Measurements from ENCODE around the gene ZBTB20.

The ZBTB20 gene

GRCh38 chr3:114552527-114552812, 594.6 kb downstream of the ZBTB20 start:
- H3K4me3 ChIP-seq (ENCODE audit: low read length in 2 of 2): no peak overlapping the region
- no peak overlapping the region for H3K9ac ChIP-seq (ENCODE audit: low read depth in 1 of 2, low read length in 2 of 2)
- no peaks in the 10 kb centered on the region for H3K4me1 ChIP-seq (ENCODE audit: control insufficient read depth in 2 of 2, insufficient read depth in 2 of 2, low read length in 2 of 2)
- no peak overlapping the region for H3K27ac ChIP-seq (ENCODE audit: low read depth in 2 of 2, low read length in 2 of 2)
- H3K36me3 ChIP-seq (ENCODE audit: control insufficient read depth in 2 of 2, insufficient read depth in 2 of 2, low read length in 2 of 2): no peaks in the 10 kb centered on the region
- no peaks in the 10 kb centered on the region for H3K27me3 ChIP-seq (ENCODE audit: control insufficient read depth in 2 of 2, insufficient read depth in 2 of 2, low read length in 2 of 2)
- H3K9me3 ChIP-seq (ENCODE audit: control insufficient read depth in 2 of 2, low read length in 2 of 2): no peaks in the 10 kb centered on the region

DNA sequence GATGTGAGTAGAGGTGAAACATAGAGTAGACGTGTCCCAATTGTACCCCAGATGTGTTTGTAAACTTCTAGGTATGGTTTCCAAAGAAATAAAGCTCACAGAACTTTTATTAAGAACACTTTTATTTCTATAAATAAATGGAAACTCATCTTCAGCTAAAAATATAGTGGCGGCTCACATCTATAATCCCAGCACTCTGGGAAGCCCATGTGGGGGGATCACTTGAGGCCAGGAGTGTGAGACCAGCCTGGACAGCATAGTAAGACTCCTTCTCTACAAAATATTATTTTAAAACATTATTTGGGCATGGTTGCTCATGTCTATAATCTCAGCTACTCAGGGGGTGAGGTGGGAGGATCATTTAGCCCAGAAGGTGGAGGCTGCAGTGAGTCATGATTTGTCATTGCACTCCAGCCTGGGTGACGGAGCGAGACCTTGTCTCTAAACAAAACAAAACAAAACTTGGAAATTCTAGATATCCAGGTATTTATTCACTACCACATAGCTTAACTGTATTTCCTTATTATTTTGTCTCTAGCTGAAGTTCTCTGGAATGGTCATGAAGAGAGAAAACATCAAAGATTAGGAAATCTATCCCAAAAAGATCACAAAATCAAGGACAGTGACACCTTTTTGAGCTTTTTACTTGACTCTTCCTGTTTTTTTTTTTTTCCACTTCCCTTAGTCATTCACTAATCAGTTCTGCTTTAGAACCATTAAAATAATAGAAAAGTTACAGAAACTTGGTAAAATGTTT, 595.1 kb downstream of the ZBTB20 start:
- H3K27ac ChIP-seq (ENCODE audit: low read depth in 2 of 2, low read length in 2 of 2): no peak overlapping the region
- no peak overlapping the region for H3K9ac ChIP-seq (ENCODE audit: low read depth in 1 of 2, low read length in 2 of 2)
- H3K4me3 ChIP-seq (ENCODE audit: low read length in 2 of 2): no peak overlapping the region
- no peaks in the 10 kb centered on the region for H3K9me3 ChIP-seq (ENCODE audit: control insufficient read depth in 2 of 2, low read length in 2 of 2)
- H3K27me3 ChIP-seq (ENCODE audit: control insufficient read depth in 2 of 2, insufficient read depth in 2 of 2, low read length in 2 of 2): no peaks in the 10 kb centered on the region
- no peaks in the 10 kb centered on the region for H3K36me3 ChIP-seq (ENCODE audit: control insufficient read depth in 2 of 2, insufficient read depth in 2 of 2, low read length in 2 of 2)
- no peaks in the 10 kb centered on the region for H3K4me1 ChIP-seq (ENCODE audit: control insufficient read depth in 2 of 2, insufficient read depth in 2 of 2, low read length in 2 of 2)

GRCh38 chr3:114550165-114550564, 596.9 kb downstream of the ZBTB20 start:
- Histone ChIP-seq H3K36me3 (ENCODE audit: control insufficient read depth in 2 of 2, insufficient read depth in 2 of 2, low read length in 2 of 2) (no peaks in the 10 kb centered on the region), H3K4me1 (ENCODE audit: control insufficient read depth in 2 of 2, insufficient read depth in 2 of 2, low read length in 2 of 2) (no peaks in the 10 kb centered on the region), H3K9me3 (ENCODE audit: control insufficient read depth in 2 of 2, low read length in 2 of 2) (no peaks in the 10 kb centered on the region), H3K27ac (ENCODE audit: low read depth in 2 of 2, low read length in 2 of 2) (no peak overlapping the region), H3K27me3 (ENCODE audit: control insufficient read depth in 2 of 2, insufficient read depth in 2 of 2, low read length in 2 of 2) (no peaks in the 10 kb centered on the region), H3K9ac (ENCODE audit: low read depth in 1 of 2, low read length in 2 of 2) (no peak overlapping the region), H3K4me3 (ENCODE audit: low read length in 2 of 2) (no peak overlapping the region)

- Histone ChIP-seq H3K36me3 (ENCODE audit: control insufficient read depth in 2 of 2, insufficient read depth in 2 of 2, low read length in 2 of 2) (no peaks in the 10 kb centered on the region), H3K27ac (ENCODE audit: low read depth in 2 of 2, low read length in 2 of 2) (no peak overlapping the region), H3K4me3 (ENCODE audit: low read length in 2 of 2) (no peak overlapping the region), H3K9ac (ENCODE audit: low read depth in 1 of 2, low read length in 2 of 2) (no peak overlapping the region), H3K4me1 (ENCODE audit: control insufficient read depth in 2 of 2, insufficient read depth in 2 of 2, low read length in 2 of 2) (no peaks in the 10 kb centered on the region), H3K9me3 (ENCODE audit: control insufficient read depth in 2 of 2, low read length in 2 of 2) (no peaks in the 10 kb centered on the region), H3K27me3 (ENCODE audit: control insufficient read depth in 2 of 2, insufficient read depth in 2 of 2, low read length in 2 of 2) (no peaks in the 10 kb centered on the region)
Observed at GRCh38 chr3:114545193-114545592, 601.9 kb downstream of the ZBTB20 start.

GRCh38 chr3:114542359-114542758, 604.7 kb downstream of the ZBTB20 start:
- Histone ChIP-seq H3K27me3 (ENCODE audit: control insufficient read depth in 2 of 2, insufficient read depth in 2 of 2, low read length in 2 of 2) (no peaks in the 10 kb centered on the region), H3K4me1 (ENCODE audit: control insufficient read depth in 2 of 2, insufficient read depth in 2 of 2, low read length in 2 of 2) (no peaks in the 10 kb centered on the region), H3K9me3 (ENCODE audit: control insufficient read depth in 2 of 2, low read length in 2 of 2) (no peaks in the 10 kb centered on the region), H3K36me3 (ENCODE audit: control insufficient read depth in 2 of 2, insufficient read depth in 2 of 2, low read length in 2 of 2) (no peaks in the 10 kb centered on the region), H3K27ac (ENCODE audit: low read depth in 2 of 2, low read length in 2 of 2) (no peak overlapping the region), H3K9ac (ENCODE audit: low read depth in 1 of 2, low read length in 2 of 2) (no peak overlapping the region), H3K4me3 (ENCODE audit: low read length in 2 of 2) (no peak overlapping the region)

DNA sequence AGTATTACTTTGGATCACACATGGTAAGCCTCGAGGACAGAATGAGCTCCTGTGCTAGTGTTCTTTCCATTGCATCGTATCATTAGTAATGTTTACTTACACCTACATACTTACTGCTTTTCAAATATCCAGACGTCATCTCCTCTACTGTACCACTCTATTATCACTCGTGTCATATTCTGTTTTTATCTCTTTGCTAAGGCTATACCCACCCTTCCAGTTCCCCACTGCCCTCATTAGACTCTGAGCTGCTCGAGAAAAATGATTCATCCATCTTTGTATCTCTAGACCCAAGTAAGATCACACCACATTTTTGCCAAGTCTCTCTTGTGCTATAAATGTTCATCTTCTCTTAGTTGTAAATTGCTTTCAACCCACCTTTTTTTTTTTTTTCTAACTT, 607.6 kb downstream of the ZBTB20 start:
- Histone ChIP-seq H3K36me3 (ENCODE audit: control insufficient read depth in 2 of 2, insufficient read depth in 2 of 2, low read length in 2 of 2) (no peaks in the 10 kb centered on the region), H3K9ac (ENCODE audit: low read depth in 1 of 2, low read length in 2 of 2) (no peak overlapping the region), H3K4me3 (ENCODE audit: low read length in 2 of 2) (no peak overlapping the region), H3K27me3 (ENCODE audit: control insufficient read depth in 2 of 2, insufficient read depth in 2 of 2, low read length in 2 of 2) (no peaks in the 10 kb centered on the region), H3K27ac (ENCODE audit: low read depth in 2 of 2, low read length in 2 of 2) (no peak overlapping the region), H3K9me3 (ENCODE audit: control insufficient read depth in 2 of 2, low read length in 2 of 2) (no peaks in the 10 kb centered on the region), H3K4me1 (ENCODE audit: control insufficient read depth in 2 of 2, insufficient read depth in 2 of 2, low read length in 2 of 2) (no peaks in the 10 kb centered on the region)

DNA sequence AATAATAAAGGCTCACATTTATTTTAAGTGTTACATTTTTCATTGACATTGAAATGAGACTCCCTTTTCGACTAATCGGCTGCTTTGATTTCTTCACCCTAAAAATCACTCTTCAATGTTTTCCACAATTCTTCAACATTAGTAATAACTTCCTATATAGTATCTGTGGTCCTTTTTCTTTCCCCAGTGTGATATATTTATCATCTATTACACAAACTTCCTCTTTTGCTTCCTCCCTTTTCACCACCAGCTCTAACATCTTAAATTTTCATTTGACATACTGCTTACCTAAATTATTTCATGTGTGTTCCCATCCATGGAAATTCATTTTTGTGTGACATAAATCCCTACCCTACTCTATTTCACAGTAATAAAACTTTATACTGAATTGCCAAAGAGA, 608.9 kb downstream of the ZBTB20 start:
- no peak overlapping the region for H3K4me3 ChIP-seq (ENCODE audit: low read length in 2 of 2)
- no peaks in the 10 kb centered on the region for H3K27me3 ChIP-seq (ENCODE audit: control insufficient read depth in 2 of 2, insufficient read depth in 2 of 2, low read length in 2 of 2)
- H3K4me1 ChIP-seq (ENCODE audit: control insufficient read depth in 2 of 2, insufficient read depth in 2 of 2, low read length in 2 of 2): no peaks in the 10 kb centered on the region
- H3K36me3 ChIP-seq (ENCODE audit: control insufficient read depth in 2 of 2, insufficient read depth in 2 of 2, low read length in 2 of 2): no peaks in the 10 kb centered on the region
- H3K27ac ChIP-seq (ENCODE audit: low read depth in 2 of 2, low read length in 2 of 2): no peak overlapping the region
- no peaks in the 10 kb centered on the region for H3K9me3 ChIP-seq (ENCODE audit: control insufficient read depth in 2 of 2, low read length in 2 of 2)
- no peak overlapping the region for H3K9ac ChIP-seq (ENCODE audit: low read depth in 1 of 2, low read length in 2 of 2)

DNA sequence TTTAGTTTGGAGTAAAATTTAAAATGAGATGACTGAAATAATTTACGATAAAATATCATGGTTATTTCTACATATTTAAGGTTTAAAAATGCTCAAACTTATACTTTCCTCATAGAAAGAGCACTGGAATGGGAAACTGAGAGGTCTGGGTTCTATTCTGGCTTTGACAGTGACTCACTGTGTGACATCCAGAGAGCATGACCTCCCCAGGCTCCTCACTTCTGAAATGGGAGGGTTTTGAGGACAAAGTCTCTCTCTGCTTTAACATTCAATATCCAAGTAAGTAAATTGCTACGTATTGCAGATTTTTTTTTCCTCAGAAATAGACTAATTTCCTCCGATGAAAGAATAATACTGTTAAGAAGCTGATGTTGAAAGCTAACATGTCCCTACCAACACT, 618.6 kb downstream of the ZBTB20 start:
- Histone ChIP-seq H3K9ac (ENCODE audit: low read depth in 1 of 2, low read length in 2 of 2) (no peak overlapping the region), H3K27ac (ENCODE audit: low read depth in 2 of 2, low read length in 2 of 2) (no peak overlapping the region), H3K4me1 (ENCODE audit: control insufficient read depth in 2 of 2, insufficient read depth in 2 of 2, low read length in 2 of 2) (no peaks in the 10 kb centered on the region), H3K9me3 (ENCODE audit: control insufficient read depth in 2 of 2, low read length in 2 of 2) (no peaks in the 10 kb centered on the region), H3K4me3 (ENCODE audit: low read length in 2 of 2) (no peak overlapping the region), H3K36me3 (ENCODE audit: control insufficient read depth in 2 of 2, insufficient read depth in 2 of 2, low read length in 2 of 2) (peaks cover 0 to 3% of the 10 kb centered on the region in 2 donors), H3K27me3 (ENCODE audit: control insufficient read depth in 2 of 2, insufficient read depth in 2 of 2, low read length in 2 of 2) (no peaks in the 10 kb centered on the region)

DNA sequence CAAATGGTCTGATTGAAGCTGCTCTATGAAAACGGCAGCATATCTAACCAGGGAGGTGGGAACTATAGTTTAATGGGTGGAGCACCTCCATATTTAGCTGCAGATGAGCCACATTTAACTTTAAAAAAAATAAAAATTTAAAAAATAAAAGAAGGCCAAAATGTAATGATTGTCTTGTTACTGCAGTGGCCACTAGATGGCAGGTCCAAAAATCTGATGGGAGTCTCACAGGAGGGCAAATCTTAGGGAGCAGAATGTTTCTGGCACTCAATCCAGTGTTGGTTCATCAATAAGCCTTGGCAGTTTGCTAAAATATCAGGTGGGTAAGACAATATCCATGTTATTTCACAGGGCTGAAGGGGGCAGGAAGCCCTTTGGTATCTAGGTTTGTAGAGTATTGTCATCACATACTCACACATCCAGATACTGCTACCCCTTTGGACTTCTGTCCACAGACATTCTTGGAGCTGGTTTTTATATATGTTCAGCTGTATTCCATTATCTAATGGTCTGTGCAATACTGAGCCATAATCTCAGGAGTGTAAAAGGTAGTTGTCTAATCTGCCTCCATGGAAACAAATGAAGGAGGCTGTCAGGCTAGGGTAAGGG, 619.9 kb downstream of the ZBTB20 start:
- Histone ChIP-seq H3K9ac (ENCODE audit: low read depth in 1 of 2, low read length in 2 of 2) (no peak overlapping the region), H3K27ac (ENCODE audit: low read depth in 2 of 2, low read length in 2 of 2) (no peak overlapping the region), H3K9me3 (ENCODE audit: control insufficient read depth in 2 of 2, low read length in 2 of 2) (no peaks in the 10 kb centered on the region), H3K4me1 (ENCODE audit: control insufficient read depth in 2 of 2, insufficient read depth in 2 of 2, low read length in 2 of 2) (no peaks in the 10 kb centered on the region), H3K4me3 (ENCODE audit: low read length in 2 of 2) (no peak overlapping the region), H3K27me3 (ENCODE audit: control insufficient read depth in 2 of 2, insufficient read depth in 2 of 2, low read length in 2 of 2) (no peaks in the 10 kb centered on the region), H3K36me3 (ENCODE audit: control insufficient read depth in 2 of 2, insufficient read depth in 2 of 2, low read length in 2 of 2) (peaks cover 0 to 3% of the 10 kb centered on the region in 2 donors)

GRCh38 chr3:114525278-114525677, 621.8 kb downstream of the ZBTB20 start:
- Histone ChIP-seq H3K36me3 (ENCODE audit: control insufficient read depth in 2 of 2, insufficient read depth in 2 of 2, low read length in 2 of 2) (no peaks in the 10 kb centered on the region), H3K9me3 (ENCODE audit: control insufficient read depth in 2 of 2, low read length in 2 of 2) (no peaks in the 10 kb centered on the region), H3K9ac (ENCODE audit: low read depth in 1 of 2, low read length in 2 of 2) (no peak overlapping the region)

More at GRCh38 chr3:114525278-114525677, 621.8 kb downstream of the ZBTB20 start:
- no peaks in the 10 kb centered on the region for H3K27me3 ChIP-seq (ENCODE audit: control insufficient read depth in 2 of 2, insufficient read depth in 2 of 2, low read length in 2 of 2)
- no peaks in the 10 kb centered on the region for H3K4me1 ChIP-seq (ENCODE audit: control insufficient read depth in 2 of 2, insufficient read depth in 2 of 2, low read length in 2 of 2)
- H3K4me3 ChIP-seq (ENCODE audit: low read length in 2 of 2): no peak overlapping the region
- no peak overlapping the region for H3K27ac ChIP-seq (ENCODE audit: low read depth in 2 of 2, low read length in 2 of 2)

All from mucosa of rectum (tissue), 2 donors.